WERI-Rb-1 (cell line): ENCODE data around the gene VSX1.

Source experiments
- DNase-seq: peaks from one replicate; pipeline ENCODE4 v3.0.0-alpha.2; 2020
- H3K27ac ChIP-seq: fragments of 250-450 bp; sonication (Bioruptor Pico); 2 replicates; pipeline ENCODE4 v1.5.1; 2020; ENCODE audit warnings: mild to moderate bottlenecking, moderate library complexity
- H3K27me3 ChIP-seq: fragments of 250-450 bp; sonication (Bioruptor Pico); 2 replicates; pipeline ENCODE4 v1.5.1; 2021; ENCODE audit warnings: mild to moderate bottlenecking, low read depth, moderate library complexity; ENCODE audit not compliant: insufficient read depth, severe bottlenecking
- H3K36me3 ChIP-seq: fragments of 250-450 bp; sonication (Bioruptor Pico); 2 replicates; pipeline ENCODE4 v1.5.1; 2020; ENCODE audit warnings: mild to moderate bottlenecking, moderate library complexity
- H3K4me3 ChIP-seq: 2 replicates; pipeline ENCODE4 v1.5.1; 2011; ENCODE audit warnings: low read depth, mild to moderate bottlenecking, control low read depth, low read length
- H3K9me3 ChIP-seq: fragments of 250-450 bp; sonication (Bioruptor Pico); 2 replicates; pipeline ENCODE4 v1.5.1; 2021; ENCODE audit warnings: mild to moderate bottlenecking, moderate library complexity; ENCODE audit not compliant: severe bottlenecking
- CTCF ChIP-seq: IDR thresholded peaks from 2 replicates; pipeline ENCODE4 v1.5.1; 2011; ENCODE audit warnings: low read depth, mild to moderate bottlenecking, control low read depth, inconsistent platforms, low read length

The VSX1 gene

GRCh38 chr20:25063981-25064380, 18.0 kb downstream of the VSX1 start:
- Histone ChIP-seq H3K27me3 (peaks cover 3% of the 10 kb centered on the region), H3K4me3 (no peak overlapping the region), H3K9me3 (no peaks in the 10 kb centered on the region), H3K27ac (no peak overlapping the region), H3K36me3 (no peaks in the 10 kb centered on the region)
- no peak for DNase-seq
- TF ChIP-seq CTCF = no peak

GRCh38 chr20:25063546-25063945, 18.4 kb downstream of the VSX1 start:
- no peak for TF ChIP-seq CTCF
- no peak for DNase-seq
- H3K36me3 ChIP-seq = no peaks in the 10 kb centered on the region
- H3K27me3 ChIP-seq = peaks cover 3% of the 10 kb centered on the region
- no peak overlapping the region for H3K27ac ChIP-seq
- no peaks in the 10 kb centered on the region for H3K9me3 ChIP-seq
- H3K4me3 ChIP-seq = no peak overlapping the region

- no peak overlapping the region for H3K27ac ChIP-seq
- no peak for DNase-seq
- no peaks in the 10 kb centered on the region for H3K36me3 ChIP-seq
- H3K4me3 ChIP-seq = no peak overlapping the region
- no peaks in the 10 kb centered on the region for H3K9me3 ChIP-seq
- H3K27me3 ChIP-seq = peaks cover 3% of the 10 kb centered on the region
- no peak for TF ChIP-seq CTCF
Observed at GRCh38 chr20:25062841-25063240, 19.1 kb downstream of the VSX1 start.

GRCh38 chr20:25061821-25062530, 20.0 kb downstream of the VSX1 start:
- no peaks in the 10 kb centered on the region for H3K36me3 ChIP-seq
- H3K27me3 ChIP-seq = peaks cover 3% of the 10 kb centered on the region
- no peak overlapping the region for H3K4me3 ChIP-seq
- DNase-seq = no peak
- H3K27ac ChIP-seq = no peak overlapping the region
- TF ChIP-seq CTCF = no peak
- H3K9me3 ChIP-seq = no peaks in the 10 kb centered on the region

GRCh38 chr20:25061103-25061799, 20.7 kb downstream of the VSX1 start:
- no peaks in the 10 kb centered on the region for H3K36me3 ChIP-seq
- H3K4me3 ChIP-seq = no peak overlapping the region
- no peak overlapping the region for H3K27ac ChIP-seq
- H3K27me3 ChIP-seq = peaks cover 3% of the 10 kb centered on the region
- H3K9me3 ChIP-seq = no peaks in the 10 kb centered on the region
- DNase-seq = no peak
- TF ChIP-seq CTCF = no peak
